ENCODE results near the gene TPI1.

GRCh38 chr12:6896846-6897435, 29.6 kb downstream of the TPI1 start:
- TF ChIP-seq EZH2 (IDR thresholded peaks at IDR 0.05; ENCODE audit: insufficient read depth, low read length) (no peak), CTCF (IDR thresholded peaks at IDR 0.05; ENCODE audit: insufficient read depth, low read depth, low read length) (no peak)

All from astrocyte (in vitro differentiated cells and primary cell).